SJSA1 (cell line): ENCODE results near the gene ZBTB8A. TPM values are rescaled to one million over a fixed set of nuclear protein-coding genes. Genes with fewer than 3 reads are reported as not detected.
"Not testable (repeated sequence)": the region's sequence is repeated elsewhere in the genome, so short reads cannot be mapped to it uniquely, and the experiment has no call there.

ENCODE experiments used
- DNase-seq, 2 experiments: peaks; one replicate each; pipeline ENCODE4 v3.0.0-alpha.2; 2015 to 2020; ENCODE audit warnings: low spot score in 2 of 2, low read depth in 1 of 2
- H3K27ac ChIP-seq: fragments of 250-450 bp; sonication (Bioruptor Pico); 2 replicates; pipeline ENCODE4 v1.5.1; 2020; ENCODE audit warnings: mild to moderate bottlenecking, moderate library complexity
- H3K27me3 ChIP-seq: fragments of 250-450 bp; sonication (Bioruptor Pico); replicated peaks from 2 replicates; pipeline ENCODE4 v1.5.1; 2020; ENCODE audit warnings: mild to moderate bottlenecking, moderate library complexity
- H3K36me3 ChIP-seq: fragments of 250-450 bp; sonication (Bioruptor Pico); 2 replicates; pipeline ENCODE4 v1.5.1; 2020; ENCODE audit warnings: mild to moderate bottlenecking
- H3K4me1 ChIP-seq: fragments of 250-450 bp; sonication (Bioruptor Pico); replicated peaks from 2 replicates; pipeline ENCODE4 v1.6.1; 2021; ENCODE audit warnings: mild to moderate bottlenecking
- H3K4me3 ChIP-seq: fragments of 250-450 bp; sonication (Bioruptor Pico); 2 replicates; pipeline ENCODE4 v1.5.1; 2020; ENCODE audit warnings: mild to moderate bottlenecking
- H3K9me3 ChIP-seq: fragments of 250-450 bp; sonication (Bioruptor Pico); replicated peaks from 2 replicates; pipeline ENCODE4 v1.5.1; 2020; ENCODE audit warnings: mild to moderate bottlenecking
- total RNA-seq: library from RNA; depleted of rRNA; stranded (reverse); fragments of >200 nt; shearing (Covaris generic); gene quantifications from 2 replicates; pipeline ENCODE4 v1.2.3, GENCODE V29; 2014

Gene ZBTB8A
- total RNA-seq, 1 experiment from 2014 or later = 8.6 TPM

DNA sequence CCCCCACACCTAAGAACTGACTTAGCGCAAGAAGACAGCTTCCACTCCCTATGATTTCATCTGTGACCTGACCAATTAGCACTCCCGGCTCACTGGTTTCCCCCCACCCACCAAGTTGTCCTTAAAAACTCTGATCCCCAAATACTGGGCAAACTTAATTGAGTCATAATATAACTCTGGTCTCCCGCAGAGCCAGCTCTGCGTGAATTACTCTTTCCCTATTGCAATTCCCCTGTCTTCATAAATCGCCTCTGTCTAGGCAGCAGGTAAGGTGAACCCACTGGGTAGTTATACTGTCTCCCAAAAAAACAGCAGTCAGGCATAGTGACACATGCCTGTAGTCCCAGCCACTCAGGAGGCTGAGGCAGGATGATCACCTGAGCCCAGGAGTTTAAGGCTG, 74.2 kb downstream of the ZBTB8A start:
- Histone ChIP-seq H3K9me3 (no peaks in the 10 kb centered on the region), H3K4me3 (no peak overlapping the region), H3K36me3 (no peaks in the 10 kb centered on the region), H3K27ac (no peak overlapping the region), H3K4me1 (peaks cover 9% of the 10 kb centered on the region), H3K27me3 (no peaks in the 10 kb centered on the region)
- no peak for DNase-seq

DNA sequence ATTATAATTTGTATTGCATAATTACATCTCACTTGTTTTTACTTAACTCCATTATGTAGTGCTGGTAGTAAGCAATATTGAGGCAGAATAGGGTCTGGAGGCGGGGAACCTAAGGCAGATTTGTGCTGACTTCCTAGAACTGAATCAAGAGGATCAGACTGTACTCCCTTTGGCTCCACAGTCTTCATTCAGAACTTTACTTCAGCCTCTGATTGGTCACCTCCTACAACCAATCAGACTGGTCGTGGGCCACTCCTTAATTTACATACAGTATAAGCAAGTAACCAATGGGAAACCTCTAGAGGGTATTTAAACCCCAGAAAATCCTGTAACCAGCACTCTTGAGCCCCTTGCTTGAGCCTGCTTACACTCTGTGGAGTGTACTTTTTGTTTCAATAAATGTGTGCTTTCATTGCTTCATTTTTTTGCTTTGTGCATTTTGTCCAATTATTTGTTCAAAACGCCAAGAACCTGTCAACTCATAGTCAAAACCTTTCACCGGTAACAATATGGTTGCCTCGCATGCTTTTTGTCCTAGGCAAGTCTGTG, 79.5 kb downstream of the ZBTB8A start:
- no peak overlapping the region for H3K27ac ChIP-seq
- no peak overlapping the region for H3K4me3 ChIP-seq
- no peak for DNase-seq
- H3K27me3 ChIP-seq = no peaks in the 10 kb centered on the region
- no peaks in the 10 kb centered on the region for H3K4me1 ChIP-seq
- H3K9me3 ChIP-seq = no peaks in the 10 kb centered on the region
- H3K36me3 ChIP-seq = peaks cover 19% of the 10 kb centered on the region

DNA sequence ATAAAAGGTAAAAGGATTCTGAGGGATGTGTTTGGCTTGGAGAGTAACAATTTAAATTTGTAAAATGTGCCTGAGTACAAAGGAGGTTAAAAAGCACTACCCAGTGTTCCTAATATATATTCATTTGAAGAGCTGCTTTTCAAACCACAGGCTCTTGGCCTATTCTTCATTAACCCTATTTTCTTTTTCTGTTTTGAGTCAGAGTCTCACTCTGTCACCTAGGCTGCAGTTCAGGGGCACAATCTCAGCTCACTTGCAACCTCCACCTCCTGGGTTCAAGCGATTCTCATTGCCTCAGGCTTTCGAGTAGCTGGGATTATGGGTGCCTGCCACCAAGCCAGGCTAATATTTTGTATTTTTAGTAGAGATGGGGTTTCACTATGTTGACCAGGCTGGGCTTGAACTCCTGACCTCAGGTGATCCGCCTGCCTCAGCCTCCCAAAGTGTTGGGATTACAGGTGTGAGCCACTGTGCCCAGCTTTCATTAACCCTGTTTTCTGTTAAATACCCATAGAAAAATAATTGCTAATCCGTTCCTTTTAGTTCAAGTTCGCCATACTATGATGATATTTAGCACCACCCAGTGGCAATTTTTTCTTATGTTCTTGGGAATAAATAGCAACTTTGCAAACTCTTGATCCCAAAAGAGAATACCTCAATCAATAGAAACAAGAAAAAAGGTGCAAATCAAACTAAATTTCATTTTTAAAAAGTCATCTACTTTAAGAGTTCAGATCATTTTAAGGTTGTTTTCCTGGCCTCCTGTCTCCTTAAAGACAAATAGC, 80.7 kb downstream of the ZBTB8A start:
- Histone ChIP-seq H3K4me1 (no peaks in the 10 kb centered on the region), H3K27ac (no peak overlapping the region), H3K9me3 (no peaks in the 10 kb centered on the region), H3K27me3 (no peaks in the 10 kb centered on the region), H3K4me3 (no peak overlapping the region), H3K36me3 (peaks cover 21% of the 10 kb centered on the region)
- no peak for DNase-seq

DNA sequence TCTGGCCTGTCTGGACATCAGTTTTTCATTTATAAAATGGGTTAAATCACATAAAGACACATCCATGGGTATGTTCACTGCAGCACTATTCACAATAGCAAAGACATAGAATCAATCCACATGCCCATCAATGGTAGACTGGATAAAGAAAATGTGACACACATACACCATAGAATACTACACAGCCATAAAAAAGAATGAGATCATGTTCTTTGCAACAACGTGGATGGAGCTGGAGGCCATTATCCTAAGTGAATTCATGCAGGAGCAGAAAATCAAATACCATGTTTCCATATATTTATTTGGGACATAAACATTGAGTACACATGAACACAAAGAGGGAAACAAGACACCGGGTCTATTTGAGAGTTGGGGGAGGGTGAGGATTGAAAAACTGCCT, 83.0 kb downstream of the ZBTB8A start:
- no peak overlapping the region for H3K27ac ChIP-seq
- no peaks in the 10 kb centered on the region for H3K9me3 ChIP-seq
- DNase-seq = no peak
- H3K36me3 ChIP-seq = peaks cover 36% of the 10 kb centered on the region
- no peaks in the 10 kb centered on the region for H3K27me3 ChIP-seq
- no peaks in the 10 kb centered on the region for H3K4me1 ChIP-seq
- no peak overlapping the region for H3K4me3 ChIP-seq

DNA sequence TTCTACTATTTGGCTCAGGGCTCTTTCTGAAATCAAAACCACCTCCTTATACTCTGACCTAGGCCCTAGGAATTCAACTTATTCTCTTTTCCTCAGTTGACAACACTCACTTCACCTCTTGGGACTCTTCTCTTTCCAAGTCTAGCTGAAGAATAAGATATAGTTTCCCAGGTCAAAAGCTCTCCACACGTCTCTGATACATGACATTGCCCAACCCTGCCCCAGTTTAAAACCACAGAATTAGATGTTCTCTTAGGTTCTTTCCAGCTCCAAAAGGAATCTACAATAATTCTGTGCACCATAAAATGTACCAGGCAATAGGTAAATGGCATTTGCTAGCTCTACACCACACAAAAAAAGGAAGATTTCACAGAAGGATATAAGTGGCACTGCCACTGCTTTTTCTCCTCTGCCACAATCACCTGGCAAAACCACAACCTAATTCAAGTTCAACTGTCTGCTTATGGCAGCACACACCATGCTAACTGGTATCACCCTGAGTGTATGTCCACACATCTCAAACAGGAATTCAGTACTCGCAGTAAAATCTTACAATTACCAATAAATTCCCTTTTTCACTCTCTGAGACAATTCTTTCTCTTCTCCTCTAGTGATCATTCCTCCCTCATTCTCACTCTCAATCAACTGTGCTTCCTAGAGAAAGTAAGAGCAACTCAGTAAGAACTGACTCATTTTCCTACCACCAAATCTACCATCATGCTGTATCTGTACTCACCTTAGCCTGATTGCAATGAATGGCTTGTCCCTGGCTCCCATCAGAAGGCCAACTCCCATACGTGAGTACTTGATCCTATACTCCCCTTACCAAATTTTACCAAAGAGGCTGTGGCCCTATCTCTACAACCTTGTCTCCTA, 83.8 kb downstream of the ZBTB8A start:
- no peaks in the 10 kb centered on the region for H3K4me1 ChIP-seq
- no peak overlapping the region for H3K27ac ChIP-seq
- H3K9me3 ChIP-seq = no peaks in the 10 kb centered on the region
- no peak overlapping the region for H3K4me3 ChIP-seq
- H3K36me3 ChIP-seq = peaks cover 44% of the 10 kb centered on the region
- DNase-seq = no peak
- no peaks in the 10 kb centered on the region for H3K27me3 ChIP-seq

DNA sequence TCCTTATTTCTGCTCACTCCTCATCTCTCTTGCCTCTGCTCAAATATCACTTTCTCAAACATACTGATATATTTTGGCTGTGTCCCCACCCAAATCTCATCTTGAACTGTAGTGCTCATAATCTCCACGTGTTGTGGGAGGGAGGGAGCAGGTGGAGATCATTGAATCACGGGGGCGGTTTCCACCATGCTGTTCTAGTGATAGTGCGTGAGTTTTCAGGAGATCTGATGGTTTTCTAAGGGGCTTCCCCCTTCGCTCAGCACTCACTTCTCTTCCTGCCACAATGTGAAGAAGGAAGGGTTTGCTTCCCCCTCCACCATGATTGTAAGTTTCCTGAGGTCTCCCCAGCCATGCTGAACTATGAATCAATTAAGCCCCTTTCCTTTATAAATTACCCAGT, 84.5 kb downstream of the ZBTB8A start:
- H3K4me3 ChIP-seq = no peak overlapping the region
- H3K4me1 ChIP-seq = no peaks in the 10 kb centered on the region
- peaks cover 50% of the 10 kb centered on the region for H3K36me3 ChIP-seq
- no peak overlapping the region for H3K27ac ChIP-seq
- no peak for DNase-seq
- H3K27me3 ChIP-seq = no peaks in the 10 kb centered on the region
- H3K9me3 ChIP-seq = no peaks in the 10 kb centered on the region

DNA sequence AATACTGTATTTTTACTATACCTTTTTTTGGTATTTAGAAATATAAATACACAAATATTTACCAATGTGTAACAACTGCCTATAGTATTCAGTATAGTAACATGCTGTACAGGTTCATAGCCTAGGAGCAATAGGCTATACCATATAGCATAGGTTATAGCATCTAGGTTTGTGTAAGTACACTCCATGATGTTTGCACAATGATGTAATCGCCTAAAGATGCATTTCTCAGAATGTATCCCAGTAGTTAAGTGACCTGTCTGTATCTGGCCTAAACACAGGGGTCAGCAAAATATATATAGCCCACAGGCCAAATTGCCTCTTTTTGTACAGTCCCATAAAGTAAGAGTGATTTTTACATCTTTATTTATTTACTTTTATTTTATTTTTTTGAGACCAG, 86.9 kb downstream of the ZBTB8A start:
- DNase-seq = no peak
- Histone ChIP-seq H3K27ac (no peak overlapping the region), H3K4me3 (no peak overlapping the region), H3K36me3 (peaks cover 50% of the 10 kb centered on the region), H3K4me1 (no peaks in the 10 kb centered on the region), H3K27me3 (no peaks in the 10 kb centered on the region), H3K9me3 (no peaks in the 10 kb centered on the region)

DNA sequence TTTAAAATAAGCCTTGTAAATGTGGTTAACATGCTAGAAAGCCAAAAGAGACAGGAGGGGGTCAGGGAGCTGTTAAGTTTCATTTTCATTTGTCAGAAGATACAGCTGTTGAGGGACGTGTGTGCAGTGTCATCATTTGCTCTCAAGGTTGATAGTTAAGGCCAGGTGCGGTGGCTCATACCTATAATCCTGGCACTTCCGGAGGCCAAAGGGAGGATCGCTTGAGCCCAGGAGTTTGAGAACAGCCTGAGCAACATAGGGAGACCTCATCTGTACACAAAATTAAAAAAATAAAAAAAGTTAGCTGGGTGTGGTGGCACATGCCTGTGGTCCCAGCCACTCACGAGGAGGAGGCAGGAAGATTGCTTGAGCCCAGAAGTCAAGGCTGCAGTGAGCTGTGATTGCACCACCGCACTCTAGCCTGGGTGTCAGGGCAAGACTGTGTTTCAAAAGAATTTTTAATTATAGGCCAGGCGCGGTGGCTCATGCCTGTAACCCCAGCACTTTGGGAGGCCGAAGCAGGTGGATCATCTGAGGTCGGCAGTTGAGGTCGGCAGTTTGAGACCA, 88.5 kb downstream of the ZBTB8A start:
- H3K9me3 ChIP-seq = no peaks in the 10 kb centered on the region
- H3K27me3 ChIP-seq = no peaks in the 10 kb centered on the region
- H3K4me1 ChIP-seq = no peaks in the 10 kb centered on the region
- H3K36me3 ChIP-seq = peaks cover 54% of the 10 kb centered on the region
- no peak overlapping the region for H3K27ac ChIP-seq
- no peak overlapping the region for H3K4me3 ChIP-seq
- DNase-seq = no peak

DNA sequence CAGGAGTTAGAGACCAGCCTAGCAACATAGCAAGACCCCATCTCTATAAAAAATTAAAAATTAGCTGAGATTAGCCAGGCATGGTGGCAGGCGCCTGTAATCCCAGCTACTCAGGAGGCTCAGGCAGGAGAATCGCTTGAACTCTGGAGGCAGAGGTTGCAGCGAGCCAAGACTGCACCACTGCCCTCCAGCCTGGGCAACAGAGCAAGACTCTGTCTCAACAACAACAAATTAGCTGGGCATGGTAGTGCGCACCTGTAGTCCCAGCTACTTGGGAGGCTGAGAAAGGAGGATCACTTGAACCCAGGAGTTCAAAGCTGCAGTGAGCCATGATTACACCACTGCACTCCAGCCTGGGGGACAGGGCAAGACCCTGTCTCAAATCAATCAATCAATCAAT, 90.9 kb downstream of the ZBTB8A start:
- not testable (repeated sequence) for H3K4me3 ChIP-seq, DNase-seq, H3K27ac ChIP-seq, H3K4me1 ChIP-seq, H3K9me3 ChIP-seq, H3K27me3 ChIP-seq
- peaks cover 59% of the 10 kb centered on the region for H3K36me3 ChIP-seq

DNA sequence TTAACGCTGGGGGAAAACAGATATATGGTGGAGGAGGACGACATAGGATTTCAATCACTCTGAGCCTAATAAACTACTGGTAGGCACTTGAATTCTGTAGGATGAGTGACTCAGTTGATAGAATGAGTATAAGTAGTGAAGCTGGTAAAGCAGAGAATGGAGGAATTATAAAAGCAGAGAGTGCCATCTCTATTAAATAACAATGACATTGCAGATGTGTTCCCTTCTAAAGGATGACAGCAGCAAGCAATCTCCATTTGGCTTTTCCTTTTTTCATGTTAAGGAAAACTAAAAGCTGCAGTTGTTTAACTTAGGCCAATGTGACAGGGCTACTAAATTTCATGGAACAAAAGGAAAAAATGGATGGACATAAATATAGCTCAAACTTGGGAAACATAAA, 93.6 kb downstream of the ZBTB8A start:
- no peak for DNase-seq
- Histone ChIP-seq H3K9me3 (no peaks in the 10 kb centered on the region), H3K4me3 (no peak overlapping the region), H3K4me1 (no peaks in the 10 kb centered on the region), H3K27ac (no peak overlapping the region), H3K36me3 (peaks cover 40% of the 10 kb centered on the region), H3K27me3 (no peaks in the 10 kb centered on the region)

DNA sequence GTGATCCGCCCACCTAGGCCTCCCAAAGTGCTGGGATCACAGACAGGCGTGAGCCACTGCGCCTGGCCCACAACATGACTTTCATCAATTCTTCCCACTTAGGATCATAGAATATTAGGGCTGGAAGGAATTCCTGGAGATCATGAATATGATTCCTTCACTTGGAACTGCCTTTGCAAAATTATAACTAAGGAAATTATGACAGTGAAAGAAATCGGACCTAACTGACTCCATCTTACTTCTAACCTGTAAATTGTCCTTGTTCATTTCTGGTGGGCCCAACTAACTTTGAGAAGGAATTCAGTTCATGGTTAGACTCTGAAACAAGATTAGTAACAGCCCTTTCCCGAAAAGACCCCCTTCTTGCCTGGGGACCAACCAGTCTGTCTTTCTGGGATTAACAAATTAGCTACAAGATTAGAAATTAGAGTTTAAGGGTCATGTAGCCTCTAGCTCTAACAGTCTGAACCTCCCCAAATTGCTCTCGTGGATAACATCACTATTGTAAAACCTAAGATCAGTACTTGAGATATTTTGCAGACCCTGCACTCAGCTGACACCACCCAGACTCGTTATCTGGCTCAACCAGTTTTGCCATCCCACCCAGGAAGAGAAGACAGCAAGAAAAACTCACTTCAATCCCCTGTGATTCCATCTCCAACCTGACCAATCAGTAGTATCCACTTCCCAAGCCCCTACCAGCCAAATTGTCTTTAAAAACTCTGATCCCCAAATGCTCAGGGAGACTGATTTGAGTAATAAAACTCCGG, 96.5 kb downstream of the ZBTB8A start:
- Histone ChIP-seq H3K4me3 (no peak overlapping the region), H3K4me1 (no peaks in the 10 kb centered on the region), H3K27ac (no peak overlapping the region), H3K9me3 (no peaks in the 10 kb centered on the region), H3K36me3 (peaks cover 34% of the 10 kb centered on the region), H3K27me3 (no peaks in the 10 kb centered on the region)
- DNase-seq = no peak

DNA sequence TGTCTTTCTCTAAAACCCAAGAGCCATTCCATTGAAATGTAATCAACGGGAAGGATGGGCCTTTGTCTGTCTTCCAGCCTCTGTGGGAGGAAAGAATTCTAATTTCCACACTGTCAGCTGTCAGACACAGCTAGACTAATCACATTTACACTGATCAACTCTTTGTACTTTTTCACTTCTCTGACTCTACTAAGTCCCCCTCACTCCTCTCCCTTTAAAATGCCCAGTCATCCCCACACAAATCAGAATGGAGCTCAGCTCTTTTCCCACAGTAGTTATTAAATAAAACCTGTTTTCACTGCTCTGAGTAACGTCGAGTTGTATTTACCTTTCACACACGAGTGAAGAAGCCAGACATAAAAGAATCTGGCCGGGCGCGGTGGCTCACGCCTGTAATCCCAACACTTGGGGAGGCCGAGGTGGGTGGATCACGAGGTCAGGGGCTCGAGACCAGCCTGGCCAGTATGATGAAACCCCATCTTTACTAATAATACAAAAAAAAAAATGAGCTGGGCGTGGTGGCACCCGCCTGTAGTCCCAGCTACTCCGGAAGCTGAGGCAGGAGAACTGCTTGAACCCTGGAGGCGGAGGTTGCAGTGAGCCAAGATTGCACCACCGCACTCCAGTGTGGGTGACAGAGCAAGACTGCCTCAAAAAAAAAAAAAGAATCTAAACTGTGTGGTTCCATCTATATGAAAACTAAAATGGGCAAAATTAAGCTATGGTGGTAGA, 97.9 kb downstream of the ZBTB8A start:
- H3K9me3 ChIP-seq = no peaks in the 10 kb centered on the region
- DNase-seq = no peak
- H3K4me1 ChIP-seq = no peaks in the 10 kb centered on the region
- peaks cover 30% of the 10 kb centered on the region for H3K36me3 ChIP-seq
- no peak overlapping the region for H3K4me3 ChIP-seq
- H3K27ac ChIP-seq = no peak overlapping the region
- H3K27me3 ChIP-seq = no peaks in the 10 kb centered on the region
